ENCODE measurements around the gene M1AP. TPM values are rescaled to one million over a fixed set of nuclear protein-coding genes. Genes with fewer than 3 reads are reported as not detected.
"Not testable (repeated sequence)": the region's sequence is repeated elsewhere in the genome, so short reads cannot be mapped to it uniquely, and the experiment has no call there.

The M1AP gene
- total and polyA plus RNA-seq, 2 experiments from 2014 or later, result not detected

DNA sequence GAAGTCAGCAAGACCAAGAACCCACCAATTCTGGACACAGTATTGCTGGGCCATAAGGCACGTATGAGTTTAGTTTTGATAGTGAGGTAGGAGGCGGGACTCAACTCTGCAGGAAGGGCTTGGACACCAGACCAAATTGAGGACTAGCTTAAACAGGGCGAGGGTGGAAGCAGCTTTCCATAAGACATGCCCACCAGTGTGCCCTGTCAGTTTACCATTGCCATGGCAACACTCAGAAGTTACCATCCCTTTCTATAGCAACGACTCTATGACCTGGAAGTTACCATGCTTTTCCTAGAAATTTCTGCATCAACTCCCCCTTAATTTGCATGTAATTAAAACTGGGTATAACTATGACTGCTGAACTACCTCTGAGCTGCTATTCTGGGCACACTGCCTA, 2.8 kb downstream of the M1AP start:
- no peak for DNase-seq (ENCODE audit: low read depth in 1 of 2, low spot score in 1 of 2)
- H3K36me3 ChIP-seq, result no peaks in the 10 kb centered on the region
- peaks cover 15% of the 10 kb centered on the region for H3K27me3 ChIP-seq
- no peaks in the 10 kb centered on the region for H3K9me3 ChIP-seq (ENCODE audit: low read depth)
- no peaks in the 10 kb centered on the region for H3K4me1 ChIP-seq (ENCODE audit: low read depth)
- H3K4me3 ChIP-seq, result no peak overlapping the region
- no peak for TF ChIP-seq CTCF (IDR thresholded peaks at IDR 0.05; ENCODE audit: low read depth, low read length)
- H3K27ac ChIP-seq, result no peak overlapping the region

DNA sequence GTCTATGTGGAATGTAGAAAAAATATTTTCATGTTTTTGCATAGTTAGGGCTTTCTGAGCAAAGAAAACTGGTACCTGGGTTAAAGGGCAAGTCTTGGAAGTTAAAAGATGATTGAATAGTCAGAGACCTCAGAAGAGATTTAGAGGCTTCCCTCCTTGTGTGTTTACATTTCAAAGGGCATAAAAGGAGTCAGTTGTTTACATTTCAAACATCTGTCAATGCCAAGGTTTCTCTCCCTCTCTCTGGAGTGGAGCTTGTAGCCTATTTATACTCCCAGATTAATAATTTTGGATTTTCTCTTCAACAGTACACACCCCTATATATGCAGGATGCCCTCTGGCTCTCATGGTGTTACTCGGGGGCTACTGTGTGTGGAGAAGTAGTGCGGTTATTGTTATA, 8.6 kb downstream of the M1AP start:
- no peak for DNase-seq (ENCODE audit: low read depth in 1 of 2, low spot score in 1 of 2)
- H3K9me3 ChIP-seq (ENCODE audit: low read depth), result no peaks in the 10 kb centered on the region
- H3K36me3 ChIP-seq, result no peaks in the 10 kb centered on the region
- no peaks in the 10 kb centered on the region for H3K27me3 ChIP-seq
- no peak for TF ChIP-seq CTCF (IDR thresholded peaks at IDR 0.05; ENCODE audit: low read depth, low read length)
- no peak overlapping the region for H3K27ac ChIP-seq
- no peak overlapping the region for H3K4me3 ChIP-seq
- no peaks in the 10 kb centered on the region for H3K4me1 ChIP-seq (ENCODE audit: low read depth)

- no peak for DNase-seq (ENCODE audit: low read depth in 1 of 2, low spot score in 1 of 2)
- no peaks in the 10 kb centered on the region for H3K9me3 ChIP-seq (ENCODE audit: low read depth)
- no peak for TF ChIP-seq CTCF (IDR thresholded peaks at IDR 0.05; ENCODE audit: low read depth, low read length)
- no peak overlapping the region for H3K27ac ChIP-seq
- no peaks in the 10 kb centered on the region for H3K36me3 ChIP-seq
- no peaks in the 10 kb centered on the region for H3K4me1 ChIP-seq (ENCODE audit: low read depth)
- no peaks in the 10 kb centered on the region for H3K27me3 ChIP-seq
- no peak overlapping the region for H3K4me3 ChIP-seq
These were observed 15.2 kb downstream of the M1AP start for GRCh38 chr2:74632939-74633312.

- no peak overlapping the region for H3K27ac ChIP-seq
- no peak overlapping the region for H3K4me3 ChIP-seq
- no peaks in the 10 kb centered on the region for H3K36me3 ChIP-seq
- DNase-seq (ENCODE audit: low read depth in 1 of 2, low spot score in 1 of 2), result peak in 1 of 2 donors; percentile 52
- no peaks in the 10 kb centered on the region for H3K27me3 ChIP-seq
- H3K9me3 ChIP-seq (ENCODE audit: low read depth), result no peaks in the 10 kb centered on the region
- H3K4me1 ChIP-seq (ENCODE audit: low read depth), result no peaks in the 10 kb centered on the region
- peak; percentile 12 for TF ChIP-seq CTCF (IDR thresholded peaks at IDR 0.05; ENCODE audit: low read depth, low read length)
These were observed 15.8 kb downstream of the M1AP start for GRCh38 chr2:74632209-74632938.

DNA sequence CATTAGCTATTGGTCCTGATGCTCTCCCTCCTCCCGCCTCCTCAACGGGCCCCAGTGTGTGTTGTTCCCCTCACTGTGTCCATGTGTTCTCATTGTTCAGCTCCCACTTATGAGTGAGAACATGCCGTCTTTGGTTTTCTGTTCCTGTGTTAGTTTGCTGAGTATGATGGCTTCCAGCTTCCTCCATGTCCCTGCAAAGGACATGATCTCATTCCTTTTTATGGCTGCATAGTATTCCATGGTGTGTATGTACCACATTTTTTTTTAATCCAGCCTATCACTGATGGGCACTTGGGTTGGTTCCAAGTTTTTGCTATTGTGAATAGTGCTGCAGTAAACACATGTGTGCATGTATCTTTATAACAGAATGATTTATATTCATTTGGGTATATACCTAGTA, 17.7 kb downstream of the M1AP start:
- not testable (repeated sequence) for H3K9me3 ChIP-seq (ENCODE audit: low read depth); H3K36me3 ChIP-seq; H3K4me3 ChIP-seq; H3K27me3 ChIP-seq; DNase-seq (ENCODE audit: low read depth in 1 of 2, low spot score in 1 of 2); H3K4me1 ChIP-seq (ENCODE audit: low read depth); H3K27ac ChIP-seq

- Histone ChIP-seq H3K4me1 (ENCODE audit: low read depth) (no peaks in the 10 kb centered on the region), H3K9me3 (ENCODE audit: low read depth) (no peaks in the 10 kb centered on the region), H3K36me3 (no peaks in the 10 kb centered on the region), H3K4me3 (no peak overlapping the region), H3K27me3 (no peaks in the 10 kb centered on the region), H3K27ac (no peak overlapping the region)
- no peak for TF ChIP-seq CTCF (IDR thresholded peaks at IDR 0.05; ENCODE audit: low read depth, low read length)
- DNase-seq (ENCODE audit: low read depth in 1 of 2, low spot score in 1 of 2), result no peak
These were observed 19.5 kb downstream of the M1AP start for GRCh38 chr2:74628538-74629105.
